Erythroblast (primary cell): Measurements from ENCODE around the gene ZFYVE19.

Source experiments
- GATA1 ChIP-seq: IDR thresholded peaks from 2 replicates; pipeline ENCODE4 v1.6.1; 2011; ENCODE audit warnings: low read depth, mild to moderate bottlenecking, control low read depth, low read length, moderate library complexity
- POLR2A ChIP-seq: IDR thresholded peaks from 2 replicates; pipeline ENCODE4 v1.6.1; 2011; ENCODE audit warnings: mild to moderate bottlenecking, low read length

GRCh38 chr15:40832903-40833302, 26.0 kb downstream of the ZFYVE19 start:
- TF ChIP-seq POLR2A (no peak), GATA1 (no peak)
